WI38 (cell line): Measurements from ENCODE around the gene LIM2.

Experiments used
- H3K4me3 ChIP-seq: 2 replicates; pipeline ENCODE4 v1.5.1; 2011; ENCODE audit warnings: low read depth, mild to moderate bottlenecking, control low read depth, low read length
- TF ChIP-seq, protein P1 (sequence below): IDR thresholded peaks from 2 replicates; pipeline ENCODE4 v1.5.1; 2012; ENCODE audit warnings: low read depth, mild to moderate bottlenecking, control low read depth, low read length

The LIM2 gene

DNA sequence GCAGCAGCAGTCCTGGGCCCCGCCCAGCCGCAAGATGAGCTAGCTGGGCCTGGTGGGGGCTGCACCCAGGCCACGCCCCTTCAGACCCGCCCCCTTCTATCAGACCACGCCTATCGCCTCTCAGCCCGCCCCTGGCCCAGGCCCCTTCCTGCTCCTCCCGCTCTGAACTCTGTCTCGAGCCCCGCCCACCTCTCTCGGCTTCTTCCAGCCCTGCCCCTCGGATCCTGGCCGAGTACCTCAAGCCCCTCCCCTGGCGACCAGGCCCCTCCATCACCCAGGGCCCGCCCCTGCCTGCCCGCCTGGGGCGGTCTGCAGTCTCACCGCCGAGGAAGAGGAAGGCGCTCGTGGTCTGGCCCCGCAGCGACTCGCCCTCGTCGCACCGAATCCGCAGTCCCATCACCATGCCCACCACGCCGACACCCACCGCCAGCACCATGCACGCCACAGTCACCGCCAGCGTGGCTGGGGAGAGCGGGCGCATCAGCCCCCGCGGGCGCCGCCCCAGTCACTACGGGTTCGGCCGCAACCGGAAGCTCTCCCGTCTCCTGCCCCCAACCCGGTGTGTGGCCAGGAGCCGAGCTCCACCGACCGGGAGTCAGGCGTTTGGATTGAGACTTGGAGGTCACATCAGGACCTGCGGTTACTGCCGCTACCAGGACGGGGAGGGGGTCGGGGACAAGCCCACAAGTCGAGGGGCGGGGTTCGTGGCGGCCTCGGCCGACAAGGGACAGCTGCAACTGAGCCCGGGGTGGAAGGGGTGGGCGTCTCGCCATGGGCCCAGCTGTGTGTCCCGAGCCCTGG is 20.0 kb downstream of the LIM2 start:
- TF ChIP-seq, protein P1, sequence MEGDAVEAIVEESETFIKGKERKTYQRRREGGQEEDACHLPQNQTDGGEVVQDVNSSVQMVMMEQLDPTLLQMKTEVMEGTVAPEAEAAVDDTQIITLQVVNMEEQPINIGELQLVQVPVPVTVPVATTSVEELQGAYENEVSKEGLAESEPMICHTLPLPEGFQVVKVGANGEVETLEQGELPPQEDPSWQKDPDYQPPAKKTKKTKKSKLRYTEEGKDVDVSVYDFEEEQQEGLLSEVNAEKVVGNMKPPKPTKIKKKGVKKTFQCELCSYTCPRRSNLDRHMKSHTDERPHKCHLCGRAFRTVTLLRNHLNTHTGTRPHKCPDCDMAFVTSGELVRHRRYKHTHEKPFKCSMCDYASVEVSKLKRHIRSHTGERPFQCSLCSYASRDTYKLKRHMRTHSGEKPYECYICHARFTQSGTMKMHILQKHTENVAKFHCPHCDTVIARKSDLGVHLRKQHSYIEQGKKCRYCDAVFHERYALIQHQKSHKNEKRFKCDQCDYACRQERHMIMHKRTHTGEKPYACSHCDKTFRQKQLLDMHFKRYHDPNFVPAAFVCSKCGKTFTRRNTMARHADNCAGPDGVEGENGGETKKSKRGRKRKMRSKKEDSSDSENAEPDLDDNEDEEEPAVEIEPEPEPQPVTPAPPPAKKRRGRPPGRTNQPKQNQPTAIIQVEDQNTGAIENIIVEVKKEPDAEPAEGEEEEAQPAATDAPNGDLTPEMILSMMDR: no peak
- H3K4me3 ChIP-seq: peak overlapping the region; percentile 72

DNA sequence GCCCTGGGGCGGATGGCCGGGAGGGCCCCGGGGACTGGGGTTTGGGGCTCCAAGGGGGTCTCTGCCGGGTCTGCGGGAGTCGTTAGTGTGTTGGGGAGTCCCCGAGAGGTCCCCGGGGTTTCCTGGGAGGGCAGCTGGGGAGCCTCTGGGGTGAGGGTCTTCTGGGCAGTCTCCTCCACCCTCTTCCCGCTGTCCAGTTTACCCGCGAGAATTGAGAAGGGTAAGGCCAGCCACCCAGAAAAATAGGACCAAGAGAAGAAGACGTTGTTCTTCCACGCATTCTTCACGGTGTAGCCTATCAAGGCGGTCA is 20.6 kb downstream of the LIM2 start:
- TF ChIP-seq, protein P1: no peak
- peak overlapping the region; percentile 67 for H3K4me3 ChIP-seq

DNA sequence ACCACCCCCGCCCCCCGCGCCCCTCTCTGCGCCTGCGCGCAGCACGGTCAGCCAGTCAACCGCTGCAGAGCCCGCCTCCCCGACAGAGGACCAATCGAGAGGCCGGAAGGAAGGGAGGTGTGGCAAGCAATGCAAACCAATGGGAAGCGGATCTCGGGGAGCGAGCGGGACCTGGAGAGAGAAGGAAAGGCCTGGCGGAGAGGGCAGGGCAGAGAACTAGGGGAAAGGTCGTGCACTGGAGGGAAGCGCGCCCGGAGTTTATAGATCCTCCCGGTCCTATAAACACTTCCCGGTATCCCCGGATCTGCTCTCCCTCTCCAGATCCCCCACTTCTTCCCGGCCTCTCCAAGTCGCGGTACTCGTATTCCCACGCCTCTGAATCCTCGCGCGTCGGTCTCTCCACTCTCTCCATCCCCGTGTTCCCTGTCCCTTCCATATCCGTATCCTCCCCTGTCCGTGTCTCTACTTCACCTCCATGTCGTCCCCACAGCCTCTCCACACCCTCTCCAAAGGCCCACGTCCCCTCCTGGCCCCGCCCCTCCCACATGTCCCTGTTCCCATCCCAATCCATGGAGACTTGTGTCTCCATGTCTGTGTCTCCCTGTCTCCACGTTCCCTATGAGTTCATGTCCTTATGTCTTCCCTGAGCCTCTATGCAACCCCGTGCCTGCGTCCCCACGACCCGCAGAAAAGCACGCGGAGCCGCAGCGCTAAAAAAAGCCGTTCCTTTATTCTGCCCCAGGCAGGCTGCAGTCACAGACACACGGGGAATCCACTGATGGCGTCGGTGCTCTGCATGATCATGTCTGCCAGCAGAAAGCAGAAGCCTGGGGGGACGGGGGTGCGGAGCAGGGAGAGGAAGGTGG is 21.2 kb downstream of the LIM2 start:
- TF ChIP-seq, protein P1: no peak
- H3K4me3 ChIP-seq: peak overlapping the region; percentile 84

DNA sequence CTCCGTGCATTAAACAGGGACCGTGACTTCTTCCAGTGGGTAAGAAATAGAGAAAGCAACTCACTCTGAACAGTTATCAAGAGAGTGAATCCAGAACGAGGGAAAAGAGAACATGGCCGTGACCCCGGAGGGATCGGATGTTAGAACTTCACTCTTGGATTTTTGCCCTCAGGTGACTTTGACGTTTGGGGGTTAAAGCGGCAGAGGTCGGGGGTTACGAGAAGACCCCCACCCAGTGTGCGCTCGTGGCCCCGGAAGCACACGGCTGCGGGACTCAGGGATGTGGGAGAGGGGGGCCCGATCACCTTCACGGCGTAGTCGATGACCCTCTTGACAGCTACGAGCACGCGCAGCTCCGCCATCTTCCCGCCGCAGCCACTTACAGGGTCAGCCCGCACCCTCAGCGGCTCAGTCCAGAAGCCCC is 21.8 kb downstream of the LIM2 start, which contains the start of gene ETFB:
TSS of gene ETFB (minus strand) at position 424 of the 424 bp plus-strand sequence. CDS start at position 362, 62 bp downstream.
- peak within 1 kb of the TSS; percentile 84 for H3K4me3 ChIP-seq
- TF ChIP-seq, protein P1: no peak

DNA sequence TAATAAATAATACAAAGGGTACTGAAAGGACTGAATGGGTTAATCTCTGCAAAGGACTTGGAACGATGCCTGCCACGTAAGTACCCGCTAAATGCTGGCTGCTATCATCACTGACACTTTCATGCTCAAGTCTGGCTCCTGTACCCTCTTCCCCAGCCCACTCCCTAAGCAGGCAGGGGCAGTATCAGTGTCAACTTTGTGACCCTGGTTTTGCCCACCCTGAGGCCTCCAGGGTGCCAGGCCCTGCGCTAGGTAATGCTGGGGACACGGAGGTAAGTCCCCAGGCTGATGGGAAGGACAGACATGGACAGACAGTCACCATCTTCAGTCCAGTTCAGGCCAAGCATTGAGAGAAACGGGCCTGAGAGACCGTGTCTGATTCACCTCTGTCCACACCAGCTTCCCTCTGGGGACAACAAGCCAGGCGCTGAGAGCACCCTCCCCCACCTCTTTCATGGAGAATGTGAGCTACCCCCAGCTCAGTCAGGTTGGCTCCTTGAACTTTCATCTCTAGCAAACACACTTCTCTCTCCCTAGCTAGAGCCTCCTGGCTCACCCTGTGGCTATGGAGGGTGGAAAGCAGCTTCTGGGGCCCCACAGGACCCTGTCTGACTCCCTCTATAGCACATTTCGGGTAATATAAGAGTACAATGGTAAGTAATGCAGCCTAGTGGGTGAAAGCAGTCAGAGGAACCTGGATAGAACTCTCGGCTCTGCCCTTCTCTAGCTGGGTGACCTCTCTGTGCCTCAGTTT is 22.4 kb downstream of the LIM2 start:
- H3K4me3 ChIP-seq: peak overlapping the region; percentile 84
- TF ChIP-seq, protein P1: no peak

DNA sequence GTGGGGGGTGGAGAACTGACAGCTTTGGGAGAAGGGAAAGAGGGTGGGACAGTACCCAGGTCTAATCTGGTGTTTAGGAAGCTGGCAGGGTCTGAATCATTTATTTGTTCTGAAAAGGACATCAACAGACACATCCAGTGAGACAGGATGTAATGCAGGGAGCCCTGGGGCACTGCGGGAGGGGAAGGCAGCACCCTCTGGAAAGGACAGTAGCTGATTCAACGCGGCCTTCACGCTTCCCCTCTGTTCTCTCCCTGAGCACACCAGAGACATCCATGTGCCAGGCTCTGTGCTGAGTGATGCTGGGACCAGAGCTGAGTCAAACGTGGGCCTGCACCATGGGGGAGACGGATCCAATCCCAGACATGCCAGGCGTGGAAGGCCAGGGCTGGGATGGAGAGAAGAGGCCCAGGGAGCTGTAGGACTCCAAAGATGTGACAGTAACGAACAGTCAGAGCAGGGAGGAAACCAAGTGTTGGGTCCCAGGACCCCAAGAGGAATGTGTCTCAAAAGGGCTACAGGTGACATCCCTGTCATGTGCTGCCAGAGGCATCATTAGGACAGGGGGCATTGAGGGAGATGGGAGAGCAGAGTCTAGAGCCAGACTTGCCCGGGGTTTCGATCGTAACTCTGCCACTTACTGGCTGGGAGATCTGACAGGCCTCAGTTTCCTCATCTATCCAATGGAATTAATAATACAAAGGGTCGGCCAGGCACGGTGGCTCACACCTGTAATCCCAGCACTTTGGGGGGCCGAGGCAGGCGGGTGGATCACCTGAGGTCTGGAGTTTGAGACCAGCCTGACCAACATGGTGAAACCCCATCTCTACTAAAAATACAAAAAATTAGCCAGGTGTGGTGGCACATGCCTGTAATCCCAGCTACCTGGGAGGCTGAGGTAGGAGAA is 23.3 kb downstream of the LIM2 start:
- no peak overlapping the region for H3K4me3 ChIP-seq
- TF ChIP-seq, protein P1: no peak
